ENCODE results near the gene LEFTY1.

GRCh38 chr1:225842788-225843425, 46.0 kb downstream of the LEFTY1 start:
- TF ChIP-seq EZH2phosphoT487 (IDR thresholded peaks at IDR 0.05; ENCODE audit: borderline replicate concordance) (no peak), CTCF (conservative IDR thresholded peaks at IDR 0.05; ENCODE audit: low read length) (no peak)

All from Loucy (cell line).